ENCODE data around the gene ISYNA1. TPM values are rescaled to one million over a fixed set of nuclear protein-coding genes. Genes with fewer than 3 reads are reported as not detected.
A peak's percentile ranks its signal among the peaks of the same experiment; 100 is the strongest.

Gene ISYNA1
- polyA plus RNA-seq (2012; ENCODE audit: missing spikeins), result 9.3 TPM

- FAIRE-seq (no peak), DNase-seq (ENCODE audit: insufficient read length) (no peak)
- TF ChIP-seq POLR2AphosphoS5 (IDR thresholded peaks at IDR 0.05; ENCODE audit: low read depth, low read length), result no peak
- no peak for TF ChIP-seq POLR2A (IDR thresholded peaks at IDR 0.05; ENCODE audit: low read depth, low read length)
- no peak for TF ChIP-seq TAF1 (IDR thresholded peaks at IDR 0.05; ENCODE audit: borderline replicate concordance, low read depth, low read length)
These were observed at the start of gene ISYNA1 for GRCh38 chr19:18437491-18438330. Gene ISYNA1 (minus strand): TSS chr19:18438133. CDS start chr19:18437979, 154 bp downstream.

GRCh38 chr19:18486746-18487145 is 48.8 kb upstream of the ISYNA1 start:
- DNase-seq (ENCODE audit: insufficient read length), result no peak
- no peak for FAIRE-seq
- TF ChIP-seq TAF1 (IDR thresholded peaks at IDR 0.05; ENCODE audit: borderline replicate concordance, low read depth, low read length), result no peak
- no peak for TF ChIP-seq POLR2AphosphoS5 (IDR thresholded peaks at IDR 0.05; ENCODE audit: low read depth, low read length)
- no peak for TF ChIP-seq POLR2A (IDR thresholded peaks at IDR 0.05; ENCODE audit: low read depth, low read length)

GRCh38 chr19:18484992-18485391 is 47.1 kb upstream of the ISYNA1 start:
- DNase-seq (ENCODE audit: insufficient read length) (no peak), FAIRE-seq (no peak)
- TF ChIP-seq TAF1 (IDR thresholded peaks at IDR 0.05; ENCODE audit: borderline replicate concordance, low read depth, low read length) (no peak), POLR2A (IDR thresholded peaks at IDR 0.05; ENCODE audit: low read depth, low read length) (no peak), POLR2AphosphoS5 (IDR thresholded peaks at IDR 0.05; ENCODE audit: low read depth, low read length) (no peak)

DNA sequence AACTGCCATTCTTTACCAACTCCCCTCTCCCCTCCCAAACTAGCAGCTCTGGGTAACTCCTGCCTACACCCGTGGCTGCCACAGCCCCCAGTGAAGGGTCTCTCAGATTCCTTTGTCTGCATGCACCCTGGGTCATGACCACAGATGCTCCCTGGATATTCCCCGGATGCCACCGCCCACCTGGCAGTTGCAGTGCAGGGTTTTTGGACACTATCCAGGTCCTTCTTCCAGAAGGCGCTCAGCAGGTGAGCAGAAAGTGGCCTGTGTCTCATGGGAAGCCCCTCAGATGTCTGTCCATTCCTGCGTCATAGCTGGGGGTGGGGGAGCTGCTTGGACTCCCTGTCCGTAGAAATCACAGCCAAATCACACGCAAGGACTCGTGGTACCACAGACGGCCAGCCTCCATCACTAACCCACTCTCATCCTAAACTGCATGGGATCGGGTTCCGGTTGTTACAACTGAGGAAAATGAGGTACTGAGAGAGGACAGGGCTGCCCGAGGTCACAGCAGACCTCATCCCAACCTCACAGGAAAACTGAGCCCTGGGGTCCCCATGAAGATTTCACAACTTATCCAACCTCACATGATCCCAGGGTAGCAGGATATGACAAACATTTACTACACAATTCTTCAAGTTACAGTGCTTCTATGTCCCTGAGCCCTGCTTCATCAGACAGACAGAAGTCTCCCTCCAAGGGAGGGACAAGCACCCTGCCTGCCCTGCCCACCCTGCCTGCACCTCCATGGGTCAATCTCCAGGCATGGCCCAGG is 45.4 kb upstream of the ISYNA1 start:
- TF ChIP-seq POLR2A (IDR thresholded peaks at IDR 0.05; ENCODE audit: low read depth, low read length) (no peak), POLR2AphosphoS5 (IDR thresholded peaks at IDR 0.05; ENCODE audit: low read depth, low read length) (no peak), TAF1 (IDR thresholded peaks at IDR 0.05; ENCODE audit: borderline replicate concordance, low read depth, low read length) (no peak)
- DNase-seq (ENCODE audit: insufficient read length) (no peak), FAIRE-seq (no peak)

DNA sequence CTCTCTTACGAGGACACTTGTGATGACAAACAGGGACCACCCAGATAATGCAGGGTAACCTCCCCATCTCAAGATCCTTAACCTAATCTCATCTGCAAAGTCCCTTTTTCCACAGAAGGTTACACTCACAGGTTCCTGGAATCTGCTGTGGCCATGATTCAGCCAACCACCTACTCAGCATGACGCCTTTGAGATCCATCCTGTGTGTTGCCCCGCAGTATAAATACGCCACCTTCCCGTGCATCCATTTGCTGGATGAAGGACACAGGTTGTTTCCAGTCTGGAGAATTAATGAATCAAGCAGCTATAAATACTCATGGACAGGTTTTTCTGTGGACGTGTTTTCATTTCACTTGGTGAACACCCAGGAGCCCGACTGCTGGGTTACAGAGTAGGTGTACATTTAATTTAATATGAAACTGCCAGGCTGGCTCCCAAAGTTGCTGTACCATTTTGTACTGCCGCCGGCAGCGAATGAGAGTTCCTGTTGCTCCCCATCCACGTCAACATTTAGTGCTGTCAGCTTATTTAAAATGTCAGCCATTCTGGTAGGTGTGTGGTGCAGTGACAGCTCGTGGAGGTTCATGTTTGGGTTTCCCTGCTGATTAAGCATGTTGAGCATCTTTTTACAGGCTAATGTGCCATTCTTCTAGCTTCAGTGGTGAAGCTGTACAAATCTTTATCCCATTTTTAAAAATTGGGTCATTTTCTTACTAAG is 43.7 kb upstream of the ISYNA1 start:
- DNase-seq (ENCODE audit: insufficient read length), result no peak
- TF ChIP-seq TAF1 (IDR thresholded peaks at IDR 0.05; ENCODE audit: borderline replicate concordance, low read depth, low read length) (no peak), POLR2AphosphoS5 (IDR thresholded peaks at IDR 0.05; ENCODE audit: low read depth, low read length) (no peak), POLR2A (IDR thresholded peaks at IDR 0.05; ENCODE audit: low read depth, low read length) (no peak)
- no peak for FAIRE-seq

DNA sequence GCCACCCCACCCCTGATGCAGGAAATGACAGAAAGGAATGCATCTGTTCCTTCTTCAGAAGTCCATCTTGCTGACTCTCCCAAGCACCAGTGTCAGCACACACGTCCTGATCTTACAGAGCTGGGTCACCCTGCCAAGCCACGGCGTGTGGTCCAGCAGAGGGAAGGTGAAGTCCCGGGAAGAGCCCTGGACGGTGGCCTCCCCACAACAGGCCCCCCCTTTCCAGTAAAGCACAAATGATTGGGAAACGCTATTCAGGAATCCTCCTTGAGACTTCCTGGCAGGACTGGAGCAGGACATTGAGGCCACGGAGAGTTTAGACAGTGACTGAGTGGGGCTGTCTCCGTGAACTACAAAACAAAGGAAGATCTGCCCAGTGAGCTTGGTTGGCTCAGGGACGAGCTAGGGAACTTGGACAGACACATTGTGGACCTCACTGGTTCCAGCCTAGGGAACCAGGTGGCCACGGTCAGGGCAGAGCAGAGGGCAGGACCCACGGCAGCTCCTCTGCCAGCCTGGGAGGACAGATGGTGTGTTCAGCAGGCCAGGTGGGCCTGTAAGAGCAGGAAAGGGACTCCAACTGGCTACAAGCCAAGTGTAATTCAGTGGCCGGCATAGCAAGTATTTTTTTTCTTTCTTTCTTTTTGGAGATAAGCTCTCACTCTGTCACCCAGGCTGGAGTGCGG is 42.2 kb upstream of the ISYNA1 start:
- DNase-seq (ENCODE audit: insufficient read length) (no peak), FAIRE-seq (no peak)
- TF ChIP-seq TAF1 (IDR thresholded peaks at IDR 0.05; ENCODE audit: borderline replicate concordance, low read depth, low read length) (no peak), POLR2A (IDR thresholded peaks at IDR 0.05; ENCODE audit: low read depth, low read length) (no peak), POLR2AphosphoS5 (IDR thresholded peaks at IDR 0.05; ENCODE audit: low read depth, low read length) (no peak)

DNA sequence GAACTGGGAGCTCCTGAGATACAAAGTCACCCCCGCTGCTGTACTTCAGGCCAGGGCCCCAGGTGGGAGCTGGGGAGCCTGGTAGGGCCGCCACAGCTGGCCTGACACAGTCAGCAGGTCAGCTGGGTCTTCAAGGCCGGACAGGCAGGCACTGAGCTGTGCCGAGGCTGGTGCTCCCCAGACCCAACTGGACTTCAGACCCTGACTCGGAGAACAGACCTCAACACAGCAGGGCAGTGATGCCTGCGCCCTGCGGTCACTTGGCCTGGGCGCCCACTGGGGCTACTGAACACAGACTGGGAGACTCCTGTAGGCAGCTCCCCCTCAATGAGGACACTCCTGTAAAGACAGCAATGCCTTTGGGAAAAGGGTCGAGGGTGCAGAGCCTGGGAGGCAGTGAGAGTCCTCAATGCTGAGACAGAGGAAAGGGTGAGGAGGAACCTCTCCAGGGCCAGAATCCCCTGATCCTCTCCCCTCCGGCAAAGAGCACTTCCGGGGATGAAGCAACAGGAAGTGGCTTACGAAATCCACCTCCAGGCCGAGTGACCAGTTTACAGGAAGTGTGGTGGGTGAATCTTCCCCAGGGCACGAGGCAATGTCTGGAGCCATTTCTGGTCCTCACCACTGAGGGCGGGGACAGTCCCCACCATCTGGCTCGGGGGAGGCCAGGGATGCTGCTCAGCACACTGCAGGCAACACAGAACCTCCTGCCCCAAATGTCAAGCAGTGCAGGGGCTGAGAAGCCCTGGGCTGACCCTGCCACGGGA is 40.8 kb upstream of the ISYNA1 start:
- no peak for TF ChIP-seq TAF1 (IDR thresholded peaks at IDR 0.05; ENCODE audit: borderline replicate concordance, low read depth, low read length)
- TF ChIP-seq POLR2A (IDR thresholded peaks at IDR 0.05; ENCODE audit: low read depth, low read length), result peak; percentile 39; the same call in 1 of the 2 replicates
- TF ChIP-seq POLR2AphosphoS5 (IDR thresholded peaks at IDR 0.05; ENCODE audit: low read depth, low read length), result peak; percentile 29; the same call in 1 of the 2 replicates
- DNase-seq (ENCODE audit: insufficient read length) (peak; percentile 86), FAIRE-seq (peak; percentile 96)

GRCh38 chr19:18477974-18478373 is 40.0 kb upstream of the ISYNA1 start:
- peak; percentile 9 for FAIRE-seq
- DNase-seq (ENCODE audit: insufficient read length), result no peak
- TF ChIP-seq POLR2A (IDR thresholded peaks at IDR 0.05; ENCODE audit: low read depth, low read length) (no peak), TAF1 (IDR thresholded peaks at IDR 0.05; ENCODE audit: borderline replicate concordance, low read depth, low read length) (no peak), POLR2AphosphoS5 (IDR thresholded peaks at IDR 0.05; ENCODE audit: low read depth, low read length) (no peak)

DNA sequence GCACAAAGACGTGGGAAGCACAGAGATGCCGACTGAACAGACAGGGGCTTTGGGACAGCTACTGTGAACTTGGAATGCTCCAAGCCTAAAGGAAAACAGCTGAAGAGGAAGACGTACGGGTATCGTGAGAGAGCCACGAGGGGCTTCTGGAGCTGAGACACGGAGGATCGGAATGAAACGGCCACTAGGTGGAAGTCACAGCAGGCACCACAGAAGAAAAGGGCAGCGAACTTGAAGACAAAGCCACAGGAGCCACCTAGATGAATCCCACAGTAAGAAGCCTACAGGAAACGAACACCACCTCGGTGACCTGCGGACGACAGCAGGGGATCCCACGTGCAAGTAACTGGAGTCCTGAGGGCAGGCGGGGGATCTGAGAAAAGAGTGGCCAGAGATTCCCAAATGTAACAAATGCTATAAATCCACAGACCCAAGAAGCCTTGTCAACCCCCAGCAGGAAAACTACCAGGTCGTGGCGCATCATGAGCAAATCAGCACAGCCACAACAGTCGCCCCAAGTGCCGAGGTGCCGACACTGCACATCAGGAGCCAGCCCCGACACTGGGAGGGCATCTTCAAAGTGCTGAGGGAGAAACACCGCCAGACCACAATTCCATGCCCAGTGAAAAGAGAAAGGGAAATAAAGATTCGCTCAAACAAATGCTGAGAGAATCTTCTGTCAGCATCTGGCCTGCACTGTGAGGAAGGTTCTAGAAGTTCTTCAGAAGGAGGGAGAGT is 39.3 kb upstream of the ISYNA1 start:
- DNase-seq (ENCODE audit: insufficient read length), result no peak
- FAIRE-seq, result no peak
- no peak for TF ChIP-seq POLR2A (IDR thresholded peaks at IDR 0.05; ENCODE audit: low read depth, low read length)

Measured in GM12892 (cell line).